IPS-15b (cell line): ENCODE data around the gene MTOR.
"Not testable (repeated sequence)": the region's sequence is repeated elsewhere in the genome, so short reads cannot be mapped to it uniquely, and the experiment has no call there.

Experiments used
- H3K27me3 ChIP-seq: one replicate; pipeline ENCODE4 v1.6.1; 2013; ENCODE audit warnings: low read length; ENCODE audit not compliant: control insufficient read depth, insufficient read depth
- H3K36me3 ChIP-seq: one replicate; pipeline ENCODE4 v1.6.1; 2013; ENCODE audit warnings: low read length; ENCODE audit not compliant: control insufficient read depth, insufficient read depth
- H3K4me1 ChIP-seq: one replicate; pipeline ENCODE4 v1.6.1; 2013; ENCODE audit warnings: mild to moderate bottlenecking, low read length; ENCODE audit not compliant: control insufficient read depth, insufficient read depth
- H3K4me3 ChIP-seq: one replicate; pipeline ENCODE4 v1.5.1; 2013; ENCODE audit warnings: low read depth, low read length
- H3K9ac ChIP-seq: one replicate; pipeline ENCODE4 v1.6.1; 2013; ENCODE audit warnings: low read depth, mild to moderate bottlenecking, low read length
- H3K9me3 ChIP-seq: one replicate; pipeline ENCODE4 v1.6.1; 2013; ENCODE audit warnings: mild to moderate bottlenecking, low read length; ENCODE audit not compliant: control insufficient read depth, insufficient read depth

MTOR gene

GRCh38 chr1:11262171-11263049 is at the start of gene MTOR:
Gene MTOR (minus strand): TSS chr1:11262551. CDS start chr1:11259409, 3,142 bp downstream.
- peak within 1 kb of the TSS; percentile 92 for H3K9ac ChIP-seq
- peak within 1 kb of the TSS; percentile 84 for H3K4me3 ChIP-seq
- peaks cover 13% of the 10 kb centered on the region for H3K36me3 ChIP-seq
- no peaks in the 10 kb centered on the region for H3K27me3 ChIP-seq
- H3K4me1 ChIP-seq = no peaks in the 10 kb centered on the region
- no peaks in the 10 kb centered on the region for H3K9me3 ChIP-seq

- H3K27me3 ChIP-seq = no peaks in the 10 kb centered on the region
- H3K4me3 ChIP-seq = no peak overlapping the region
- no peak overlapping the region for H3K9ac ChIP-seq
- no peaks in the 10 kb centered on the region for H3K36me3 ChIP-seq
- H3K9me3 ChIP-seq = no peaks in the 10 kb centered on the region
- H3K4me1 ChIP-seq = peaks cover 4% of the 10 kb centered on the region
These were observed 47.0 kb upstream of the MTOR start for GRCh38 chr1:11309385-11309784.

- no peaks in the 10 kb centered on the region for H3K9me3 ChIP-seq
- no peak overlapping the region for H3K4me3 ChIP-seq
- H3K9ac ChIP-seq = no peak overlapping the region
- no peaks in the 10 kb centered on the region for H3K36me3 ChIP-seq
- peaks cover 4% of the 10 kb centered on the region for H3K4me1 ChIP-seq
- H3K27me3 ChIP-seq = no peaks in the 10 kb centered on the region
These were observed 46.4 kb upstream of the MTOR start for GRCh38 chr1:11308699-11309224.

- Histone ChIP-seq H3K9me3 (no peaks in the 10 kb centered on the region), H3K9ac (no peak overlapping the region), H3K27me3 (no peaks in the 10 kb centered on the region), H3K4me3 (no peak overlapping the region), H3K36me3 (no peaks in the 10 kb centered on the region), H3K4me1 (peaks cover 4% of the 10 kb centered on the region)
These were observed 45.5 kb upstream of the MTOR start for GRCh38 chr1:11307852-11308251.

- not testable (repeated sequence) for H3K36me3 ChIP-seq, H3K9me3 ChIP-seq
These were observed 43.2 kb upstream of the MTOR start for GRCh38 chr1:11305516-11305915.

GRCh38 chr1:11302366-11302765 is 40.0 kb upstream of the MTOR start:
- H3K9me3 ChIP-seq = no peaks in the 10 kb centered on the region
- H3K4me1 ChIP-seq = no peaks in the 10 kb centered on the region
- H3K27me3 ChIP-seq = no peaks in the 10 kb centered on the region
- no peak overlapping the region for H3K4me3 ChIP-seq
- no peak overlapping the region for H3K9ac ChIP-seq
- H3K36me3 ChIP-seq = no peaks in the 10 kb centered on the region

More at GRCh38 chr1:11305516-11305915, 43.2 kb upstream of the MTOR start:
- not testable (repeated sequence) for H3K27me3 ChIP-seq, H3K4me1 ChIP-seq, H3K9ac ChIP-seq, H3K4me3 ChIP-seq

- H3K36me3 ChIP-seq = peaks cover under 1% of the 10 kb centered on the region
- H3K4me1 ChIP-seq = no peaks in the 10 kb centered on the region
- no peaks in the 10 kb centered on the region for H3K27me3 ChIP-seq
- no peak overlapping the region for H3K4me3 ChIP-seq
- no peaks in the 10 kb centered on the region for H3K9me3 ChIP-seq
- H3K9ac ChIP-seq = no peak overlapping the region
These were observed 39.2 kb upstream of the MTOR start for GRCh38 chr1:11301601-11302000.

- H3K4me1 ChIP-seq = no peaks in the 10 kb centered on the region
- H3K9me3 ChIP-seq = no peaks in the 10 kb centered on the region
- no peaks in the 10 kb centered on the region for H3K27me3 ChIP-seq
- peaks cover 4% of the 10 kb centered on the region for H3K36me3 ChIP-seq
- H3K9ac ChIP-seq = no peak overlapping the region
- H3K4me3 ChIP-seq = no peak overlapping the region
These were observed 36.8 kb upstream of the MTOR start for GRCh38 chr1:11299225-11299574.

GRCh38 chr1:11298390-11299224 is 36.3 kb upstream of the MTOR start:
- Histone ChIP-seq H3K36me3 (peaks cover 4% of the 10 kb centered on the region), H3K4me1 (no peaks in the 10 kb centered on the region), H3K9me3 (no peaks in the 10 kb centered on the region), H3K27me3 (no peaks in the 10 kb centered on the region), H3K4me3 (no peak overlapping the region), H3K9ac (no peak overlapping the region)

GRCh38 chr1:11297774-11298173 is 35.4 kb upstream of the MTOR start:
- H3K9ac ChIP-seq, H3K36me3 ChIP-seq, H3K4me1 ChIP-seq, H3K27me3 ChIP-seq, H3K9me3 ChIP-seq, H3K4me3 ChIP-seq: not testable (repeated sequence)

- Histone ChIP-seq H3K27me3 (no peaks in the 10 kb centered on the region), H3K9ac (no peak overlapping the region), H3K4me1 (no peaks in the 10 kb centered on the region), H3K4me3 (no peak overlapping the region), H3K9me3 (no peaks in the 10 kb centered on the region), H3K36me3 (peaks cover 4% of the 10 kb centered on the region)
These were observed 33.6 kb upstream of the MTOR start for GRCh38 chr1:11295905-11296304.
